ENCODE results near the gene NHERF2.

NHERF2 gene

DNA sequence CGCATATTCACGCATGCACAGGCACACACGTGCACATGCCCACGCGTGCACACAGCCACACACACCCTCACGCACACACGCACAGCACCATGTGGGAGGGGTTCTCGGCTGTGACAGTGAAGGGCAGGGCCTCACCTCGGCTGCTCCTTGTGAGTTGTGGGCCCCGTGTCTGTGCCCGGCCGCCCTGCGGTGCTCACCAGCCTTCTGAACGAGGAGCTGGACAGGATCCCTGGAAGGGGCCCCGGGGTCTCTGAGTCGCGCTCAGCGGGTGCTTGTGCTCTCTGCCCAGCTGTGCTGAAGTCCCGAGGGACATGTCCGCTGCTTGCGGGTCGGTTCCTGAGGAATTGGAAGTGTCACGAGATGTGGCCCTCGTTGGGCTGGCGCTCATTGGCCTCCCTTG lies 37.2 kb downstream of the NHERF2 start:
- DNase-seq, result no peak

DNA sequence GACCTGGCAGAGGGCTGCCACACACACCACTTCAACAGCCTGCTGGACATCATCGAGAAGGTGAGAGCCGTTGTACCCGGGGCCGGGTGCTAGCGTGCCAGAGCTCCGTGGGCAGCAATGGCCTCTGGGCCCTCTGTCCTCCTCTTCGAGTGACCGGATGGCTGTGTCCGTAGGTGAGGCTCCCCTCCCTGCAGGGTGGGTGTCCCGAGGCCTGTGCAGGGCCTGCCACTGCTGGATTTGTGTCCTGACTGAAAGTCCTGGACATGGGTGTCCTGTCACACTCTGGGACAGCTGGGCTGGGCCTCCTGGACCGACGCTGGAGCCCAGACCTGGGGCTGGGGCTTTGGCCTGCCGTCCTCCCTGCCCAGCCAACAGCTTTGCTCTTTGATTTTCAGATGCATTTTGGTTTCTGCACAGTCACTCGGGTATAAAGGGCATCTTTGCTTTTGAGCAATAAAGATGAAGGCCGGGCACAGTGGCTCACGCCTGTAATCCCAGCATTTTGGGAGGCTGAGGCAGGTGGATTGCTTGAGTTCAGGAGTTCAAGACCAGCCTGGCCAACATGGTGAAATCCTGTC lies 37.8 kb downstream of the NHERF2 start:
- no peak for DNase-seq

DNA sequence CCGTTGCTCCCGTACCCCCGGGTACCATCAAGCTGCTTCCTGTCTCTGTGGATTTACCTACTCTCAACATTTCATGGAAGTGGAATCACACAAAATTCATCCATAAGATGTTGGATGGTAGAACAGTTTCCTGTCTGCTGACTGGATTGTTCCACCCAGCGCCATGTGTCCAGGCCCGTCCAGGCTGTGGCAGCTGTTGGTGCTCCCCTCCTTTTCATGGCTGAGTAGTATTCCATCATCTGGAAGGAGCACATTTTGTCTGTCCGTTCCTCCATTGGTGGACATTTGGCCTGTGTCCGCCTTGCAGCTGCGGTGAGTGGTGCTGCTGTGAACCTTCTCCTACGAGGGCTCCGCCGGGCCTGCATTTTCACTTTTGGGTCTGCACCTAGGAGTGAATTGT lies 39.4 kb downstream of the NHERF2 start:
- no peak for DNase-seq

DNA sequence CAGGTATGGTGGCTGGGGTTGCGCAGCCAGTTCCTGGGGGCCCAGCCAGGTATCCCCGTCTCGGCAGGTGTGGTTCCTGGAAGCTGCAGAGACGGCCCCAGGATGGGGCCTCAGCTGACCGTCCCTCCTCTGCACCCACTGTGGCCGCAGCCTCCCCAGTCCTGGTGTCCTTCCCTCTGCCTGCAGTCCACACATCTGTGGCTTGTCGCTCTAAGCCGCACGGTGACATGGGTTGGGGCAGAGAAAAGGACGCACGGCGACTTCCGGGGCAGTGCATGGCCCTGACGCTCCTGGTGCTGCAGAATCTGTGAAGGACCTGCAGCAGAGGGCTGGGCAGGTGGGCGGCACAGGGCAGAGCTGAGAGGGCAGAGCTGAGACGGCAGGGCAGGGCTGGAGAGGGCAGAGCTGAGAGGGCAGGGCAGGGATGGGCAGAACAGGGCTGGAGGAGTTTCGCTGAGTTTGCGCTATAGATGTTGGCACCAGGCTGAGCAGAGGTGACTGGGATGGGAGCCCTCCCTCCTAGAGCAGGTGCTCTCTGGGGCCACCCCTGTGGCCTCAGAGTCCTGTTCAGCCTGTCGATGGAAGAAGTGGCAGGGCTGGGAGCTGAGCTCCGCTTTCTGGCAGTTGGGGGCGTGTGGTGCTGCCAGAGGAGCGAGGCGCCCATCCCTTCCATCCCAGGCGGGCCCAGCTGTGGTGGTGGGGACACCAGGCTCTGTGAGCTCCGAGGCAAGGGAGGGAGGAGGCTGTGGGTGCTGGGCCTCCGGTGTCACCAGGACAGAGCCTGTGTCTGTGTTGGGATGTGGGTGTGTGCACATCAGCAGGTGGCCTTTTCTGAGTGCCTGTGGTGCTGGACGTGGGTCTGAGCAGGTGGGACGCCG lies 44.1 kb downstream of the NHERF2 start:
- no peak for DNase-seq

DNA sequence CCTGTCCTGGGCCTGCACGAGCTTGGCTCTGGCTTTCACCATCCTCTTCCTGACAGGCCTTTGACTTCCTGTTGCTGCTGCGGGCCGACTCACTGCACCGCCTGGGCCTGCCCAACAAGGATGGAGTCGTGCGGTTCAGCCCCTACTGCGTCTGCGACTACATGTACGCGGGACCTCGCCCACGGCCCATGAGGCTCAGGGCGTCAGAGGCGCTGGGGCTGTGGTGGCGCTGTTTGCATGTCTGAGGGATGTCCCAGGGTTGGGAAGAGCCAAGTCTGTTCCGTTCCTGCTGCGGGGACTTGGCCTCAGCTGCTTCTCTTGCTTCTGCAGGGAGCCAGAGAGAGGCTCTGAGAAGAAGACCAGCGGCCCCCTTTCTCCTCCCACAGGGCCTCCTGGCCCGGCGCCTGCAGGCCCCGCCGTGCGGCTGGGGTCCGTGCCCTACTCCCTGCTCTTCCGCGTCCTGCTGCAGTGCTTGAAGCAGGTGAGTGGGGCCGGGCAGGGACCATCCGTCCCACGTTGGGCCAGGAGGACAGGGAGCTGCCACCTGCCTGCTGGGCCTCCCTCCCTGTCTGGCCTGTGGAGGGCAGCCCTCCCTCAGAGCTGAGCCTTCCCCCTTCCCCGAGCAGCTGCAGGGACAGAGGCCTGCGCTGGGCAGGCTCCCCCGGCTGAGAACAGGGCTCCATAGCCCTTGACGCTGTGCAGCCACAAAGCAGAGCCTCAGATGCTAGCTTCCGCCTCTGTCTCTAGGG lies 44.9 kb downstream of the NHERF2 start:
- no peak for DNase-seq

DNA sequence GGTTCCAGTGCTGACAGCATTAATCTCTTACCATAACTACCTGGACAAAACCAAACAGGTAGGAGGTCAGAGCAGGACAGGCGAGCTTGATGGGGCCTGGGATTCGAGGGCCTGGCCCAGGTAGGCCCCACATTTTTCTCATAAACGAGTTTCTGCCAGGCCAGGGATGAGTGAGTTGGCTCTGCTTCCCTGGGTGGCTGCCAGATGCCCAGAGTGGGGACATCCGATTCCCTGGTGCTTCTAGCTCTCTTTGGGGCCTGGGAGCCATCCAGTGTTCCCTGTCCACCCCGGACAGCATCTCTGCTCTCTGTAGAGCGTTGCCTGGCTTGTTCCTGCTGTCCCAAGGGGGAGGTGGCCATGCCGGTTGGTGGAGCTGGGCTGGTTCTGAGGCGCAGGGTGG lies 46.2 kb downstream of the NHERF2 start:
- DNase-seq, result no peak

DNA sequence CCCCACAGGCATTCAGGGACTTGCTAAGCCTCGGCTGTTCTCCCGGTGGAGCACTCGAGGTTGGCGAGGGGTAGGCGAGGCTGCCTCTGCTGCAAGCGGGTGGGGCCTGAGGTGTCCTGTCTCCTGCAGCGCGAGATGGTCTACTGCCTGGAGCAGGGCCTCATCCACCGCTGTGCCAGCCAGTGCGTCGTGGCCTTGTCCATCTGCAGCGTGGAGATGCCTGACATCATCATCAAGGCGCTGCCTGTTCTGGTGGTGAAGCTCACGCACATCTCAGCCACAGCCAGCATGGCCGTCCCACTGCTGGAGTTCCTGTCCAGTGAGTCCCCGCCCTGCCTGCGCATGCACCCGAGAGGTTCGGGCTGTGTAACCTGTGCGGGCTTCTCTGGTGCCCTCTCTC lies 47.4 kb downstream of the NHERF2 start:
- DNase-seq, result no peak

DNA sequence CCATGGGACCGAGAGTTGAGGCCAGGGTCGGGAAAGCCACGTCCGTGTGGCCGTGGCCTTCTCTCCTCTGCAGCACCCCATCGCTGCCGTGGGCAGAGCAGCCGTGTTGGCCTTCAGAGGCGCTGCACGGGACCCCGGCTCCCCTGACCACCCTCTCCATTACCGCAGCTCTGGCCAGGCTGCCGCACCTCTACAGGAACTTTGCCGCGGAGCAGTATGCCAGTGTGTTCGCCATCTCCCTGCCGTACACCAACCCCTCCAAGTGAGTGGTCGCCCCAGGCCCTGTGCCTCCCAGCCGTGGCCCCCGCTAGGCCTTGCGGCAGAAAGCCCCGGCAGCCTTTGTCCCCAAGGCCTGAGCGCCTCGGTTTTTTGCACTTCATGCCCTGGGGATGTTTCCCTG lies 48.9 kb downstream of the NHERF2 start:
- no peak for DNase-seq

DNA sequence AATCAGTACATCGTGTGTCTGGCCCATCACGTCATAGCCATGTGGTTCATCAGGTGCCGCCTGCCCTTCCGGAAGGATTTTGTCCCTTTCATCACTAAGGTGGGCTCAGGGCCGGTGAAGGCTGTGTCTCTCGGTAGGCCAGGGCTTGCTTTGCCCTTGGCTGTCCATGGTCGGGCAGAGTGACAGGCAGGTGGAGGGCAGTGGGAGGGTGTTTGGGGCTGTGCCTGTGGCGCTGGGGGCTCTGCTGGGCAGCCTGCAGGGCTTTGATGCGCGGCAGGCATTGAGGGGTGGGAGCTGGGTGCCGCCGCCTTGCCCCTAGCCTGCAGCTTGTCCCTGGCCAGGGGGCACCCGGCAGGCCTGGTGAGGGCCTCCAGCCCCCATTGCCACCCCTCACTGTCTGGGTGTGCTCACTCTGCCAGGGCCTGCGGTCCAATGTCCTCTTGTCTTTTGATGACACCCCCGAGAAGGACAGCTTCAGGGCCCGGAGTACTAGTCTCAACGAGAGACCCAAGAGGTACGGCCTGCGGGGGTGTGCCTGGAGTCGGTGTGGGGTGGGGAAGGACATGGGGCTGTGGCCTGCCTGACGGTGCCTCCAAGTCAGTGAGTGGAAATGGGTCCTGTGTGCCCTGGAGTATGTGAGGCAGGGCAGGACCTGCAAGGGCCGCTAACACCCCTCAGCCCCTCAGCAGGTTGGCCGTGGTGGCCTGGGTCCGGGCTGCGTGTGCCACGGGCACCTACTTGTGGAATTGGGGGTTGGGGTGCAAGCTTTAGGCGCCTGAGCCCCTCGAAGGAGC lies 49.6 kb downstream of the NHERF2 start:
- no peak for DNase-seq

DNA sequence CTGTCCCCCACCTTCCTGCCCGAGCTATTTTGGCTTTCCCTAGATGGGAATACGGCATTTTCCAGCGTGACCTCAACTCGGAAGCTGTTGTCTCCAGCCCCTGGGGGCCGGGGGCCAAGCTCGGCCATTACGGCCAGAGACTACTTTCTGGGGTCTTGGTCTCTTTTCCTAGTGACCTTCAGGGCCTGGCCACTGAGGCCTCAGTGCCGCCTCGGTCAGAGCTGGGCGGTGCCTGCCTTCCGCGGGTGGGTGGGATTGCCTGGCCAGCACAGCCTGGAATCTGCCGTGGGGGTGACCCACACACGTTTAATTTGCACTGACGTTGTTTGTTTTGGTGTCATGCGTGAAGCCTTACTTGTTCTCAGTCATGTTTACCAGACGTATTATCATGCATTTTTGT lies 50.3 kb downstream of the NHERF2 start:
- no peak for DNase-seq

DNA sequence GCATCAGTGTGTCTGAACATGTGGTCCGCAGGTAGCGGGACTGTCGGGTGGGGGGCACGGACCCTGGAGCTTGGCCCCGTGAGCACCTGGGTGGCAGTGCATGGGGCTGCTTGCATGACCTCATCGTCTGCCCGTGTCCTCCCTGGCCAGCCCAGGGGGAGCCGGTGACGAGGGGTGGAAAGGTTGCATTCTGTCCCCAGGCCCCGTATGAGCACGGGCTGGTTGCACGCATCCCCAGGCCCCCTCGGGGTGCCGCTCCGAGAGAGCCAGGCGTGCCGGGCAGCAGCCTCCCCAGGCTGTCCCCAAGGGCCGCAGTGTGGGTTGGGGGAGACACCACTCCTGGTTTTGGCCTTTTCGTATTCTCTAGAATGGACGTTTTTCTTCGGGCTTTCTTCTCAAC lies 51.0 kb downstream of the NHERF2 start:
- DNase-seq, result no peak

DNA sequence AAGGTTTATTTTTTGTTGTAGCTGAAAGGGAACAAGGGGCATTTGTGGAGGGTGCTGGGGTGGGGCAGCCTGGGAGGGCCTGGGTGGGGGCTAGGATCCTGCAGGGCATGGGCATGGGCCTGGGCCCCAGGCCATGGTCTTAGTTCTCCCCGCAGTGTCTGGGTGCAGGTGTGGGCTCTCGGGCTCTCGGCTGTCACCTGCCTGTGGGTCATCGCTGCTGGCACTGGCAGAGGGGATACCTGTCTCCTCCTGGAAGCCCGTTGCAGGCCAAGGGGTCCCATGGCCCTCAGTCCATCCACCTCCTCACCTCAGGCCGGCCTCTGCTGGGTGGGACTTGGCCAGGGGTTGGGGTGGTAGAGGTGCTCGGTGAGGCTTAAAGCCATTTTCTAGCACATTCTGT lies 51.4 kb downstream of the NHERF2 start:
- no peak for DNase-seq

DNA sequence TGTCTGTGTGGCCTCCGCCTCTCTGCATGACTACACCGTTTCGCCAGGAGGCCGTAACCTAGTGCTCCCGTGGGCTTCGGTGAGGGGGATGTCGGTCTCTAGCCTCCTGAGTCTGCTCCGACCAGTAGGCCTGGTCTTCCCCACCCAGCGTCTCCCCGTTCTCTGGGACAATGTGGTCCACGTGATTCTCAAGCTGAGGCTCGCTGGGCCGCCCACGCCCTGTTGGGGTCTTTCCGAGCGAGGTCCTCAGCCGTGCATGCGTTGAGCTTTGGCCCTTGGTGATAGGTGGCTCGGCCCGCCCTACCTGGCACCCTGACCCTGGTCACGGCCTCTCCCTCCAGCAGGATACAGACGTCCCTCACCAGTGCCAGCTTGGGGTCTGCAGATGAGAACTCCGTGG lies 52.0 kb downstream of the NHERF2 start:
- DNase-seq, result no peak

DNA sequence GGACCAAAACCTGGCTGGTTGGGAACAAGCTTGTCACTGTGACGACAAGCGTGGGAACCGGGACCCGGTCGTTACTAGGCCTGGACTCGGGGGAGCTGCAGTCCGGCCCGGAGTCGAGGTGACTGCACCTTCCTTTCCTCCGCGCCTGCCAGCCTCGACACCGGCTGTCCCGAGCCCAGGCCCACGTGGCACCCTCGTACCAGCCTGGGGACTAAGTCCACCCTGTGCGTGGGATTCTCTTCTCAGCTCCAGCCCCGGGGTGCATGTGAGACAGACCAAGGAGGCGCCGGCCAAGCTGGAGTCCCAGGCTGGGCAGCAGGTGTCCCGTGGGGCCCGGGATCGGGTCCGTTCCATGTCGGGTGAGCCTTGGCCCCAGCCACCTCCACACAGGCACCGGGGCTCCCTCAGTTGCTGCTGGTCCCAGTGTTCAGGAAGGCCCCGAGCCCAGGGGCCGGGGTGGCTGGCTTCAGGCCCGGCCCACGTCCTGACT lies 52.7 kb downstream of the NHERF2 start:
- no peak for DNase-seq

DNA sequence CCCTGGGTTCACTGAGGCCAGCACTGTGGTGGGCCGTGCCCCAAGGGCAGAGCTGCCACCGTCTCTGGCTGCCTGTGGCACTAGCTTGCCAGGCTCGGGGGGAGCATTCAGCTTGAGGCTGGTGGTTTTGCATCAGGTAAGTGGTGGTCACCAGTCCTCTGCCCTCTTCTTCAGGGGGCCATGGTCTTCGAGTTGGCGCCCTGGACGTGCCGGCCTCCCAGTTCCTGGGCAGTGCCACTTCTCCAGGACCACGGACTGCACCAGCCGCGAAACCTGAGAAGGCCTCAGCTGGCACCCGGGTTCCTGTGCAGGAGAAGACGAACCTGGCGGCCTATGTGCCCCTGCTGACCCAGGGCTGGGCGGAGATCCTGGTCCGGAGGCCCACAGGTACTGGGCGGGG lies 53.3 kb downstream of the NHERF2 start:
- no peak for DNase-seq

DNA sequence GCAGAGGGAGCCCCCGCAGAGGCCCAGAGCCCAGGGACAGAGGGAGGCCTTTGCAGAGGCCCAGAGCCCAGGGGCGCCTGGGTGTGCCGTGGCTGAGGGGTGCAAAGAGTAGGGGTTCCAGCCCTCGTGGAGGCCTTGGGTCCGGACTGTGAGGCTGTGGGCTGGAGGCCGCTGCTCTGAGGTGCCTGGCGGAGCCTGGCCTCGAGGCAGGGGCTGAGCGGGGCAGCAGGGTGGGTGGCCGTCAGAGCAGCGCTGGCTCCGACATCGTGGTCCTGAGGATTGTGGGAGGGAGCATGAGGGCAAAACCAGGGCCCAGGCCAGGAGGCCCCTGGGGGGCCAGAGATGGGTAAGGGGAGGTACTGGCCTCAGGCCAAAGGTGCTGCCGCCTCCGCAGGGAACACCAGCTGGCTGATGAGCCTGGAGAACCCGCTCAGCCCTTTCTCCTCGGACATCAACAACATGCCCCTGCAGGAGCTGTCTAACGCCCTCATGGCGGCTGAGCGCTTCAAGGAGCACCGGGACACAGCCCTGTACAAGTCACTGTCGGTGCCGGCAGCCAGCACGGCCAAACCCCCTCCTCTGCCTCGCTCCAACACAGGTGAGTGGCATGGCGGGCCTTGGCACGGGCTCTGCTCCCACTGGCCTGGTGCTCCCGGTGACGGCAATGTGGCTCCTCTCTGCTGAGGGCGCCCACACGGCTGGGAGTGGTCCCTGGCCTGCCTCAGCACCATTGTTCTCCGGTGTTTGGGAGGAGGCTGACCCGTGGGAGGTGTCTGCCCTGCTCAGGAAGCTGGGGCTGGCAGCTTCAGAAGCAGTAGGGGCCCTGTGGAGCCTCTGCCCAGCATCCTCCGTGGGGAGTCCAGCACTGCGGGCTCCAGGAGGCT lies 54.7 kb downstream of the NHERF2 start:
- no peak for DNase-seq

DNA sequence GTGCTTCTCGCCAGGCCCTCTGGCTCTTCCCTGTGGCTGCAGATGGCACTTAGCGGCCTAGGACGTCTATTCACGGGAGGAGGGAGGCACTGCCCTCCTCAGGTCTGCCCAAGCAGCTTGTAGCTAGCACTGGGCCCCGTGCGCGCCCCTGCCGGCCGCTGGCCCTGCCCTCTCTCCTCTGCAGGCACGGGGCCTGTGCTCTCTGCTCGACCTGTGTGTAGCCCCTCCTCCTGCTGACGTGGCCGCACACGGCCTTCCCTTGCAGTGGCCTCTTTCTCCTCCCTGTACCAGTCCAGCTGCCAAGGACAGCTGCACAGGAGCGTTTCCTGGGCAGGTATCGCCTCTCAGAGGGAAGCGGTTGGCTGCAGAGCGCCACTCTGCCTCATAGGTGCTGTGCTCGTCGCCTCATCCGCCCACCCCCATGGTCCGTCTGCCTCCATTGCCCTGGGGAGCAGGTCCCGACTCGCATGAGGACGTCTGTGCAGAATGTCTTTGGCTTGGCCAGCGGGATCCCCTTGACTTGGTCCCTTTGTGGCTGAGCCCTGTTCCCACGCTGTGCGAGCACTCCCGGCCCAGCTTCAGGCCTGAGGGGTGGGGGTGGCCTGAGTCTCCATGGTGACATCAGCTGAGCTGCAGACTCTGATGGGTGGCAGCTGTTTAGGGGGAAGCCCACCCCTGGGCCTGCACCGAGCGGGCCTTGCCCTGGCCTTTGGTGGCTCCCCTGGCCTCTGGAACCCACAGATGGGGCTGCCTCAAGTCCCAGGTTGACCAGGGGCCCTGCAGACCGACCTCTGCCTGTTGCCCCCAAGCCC lies 55.7 kb downstream of the NHERF2 start:
- no peak for DNase-seq

DNA sequence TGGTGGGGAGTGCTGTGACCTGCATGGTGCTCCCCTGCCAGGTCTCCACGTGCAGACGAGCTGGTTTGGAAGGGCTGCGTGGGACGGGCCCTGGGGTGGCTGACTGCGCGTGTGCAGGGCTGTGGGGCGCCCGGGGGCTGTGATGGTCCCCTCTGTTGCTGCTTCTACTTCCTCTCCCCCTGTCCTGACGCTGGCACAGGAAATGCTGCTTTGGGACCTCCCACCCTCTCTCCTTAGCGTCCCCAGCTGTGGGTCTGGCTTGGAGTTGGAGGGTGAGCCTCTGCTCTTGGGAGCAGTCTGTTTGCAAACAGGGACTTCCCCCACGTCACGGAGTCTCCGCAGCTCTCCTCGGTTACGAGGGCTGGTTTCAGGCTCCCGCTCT lies 56.3 kb downstream of the NHERF2 start:
- DNase-seq, result no peak

DNA sequence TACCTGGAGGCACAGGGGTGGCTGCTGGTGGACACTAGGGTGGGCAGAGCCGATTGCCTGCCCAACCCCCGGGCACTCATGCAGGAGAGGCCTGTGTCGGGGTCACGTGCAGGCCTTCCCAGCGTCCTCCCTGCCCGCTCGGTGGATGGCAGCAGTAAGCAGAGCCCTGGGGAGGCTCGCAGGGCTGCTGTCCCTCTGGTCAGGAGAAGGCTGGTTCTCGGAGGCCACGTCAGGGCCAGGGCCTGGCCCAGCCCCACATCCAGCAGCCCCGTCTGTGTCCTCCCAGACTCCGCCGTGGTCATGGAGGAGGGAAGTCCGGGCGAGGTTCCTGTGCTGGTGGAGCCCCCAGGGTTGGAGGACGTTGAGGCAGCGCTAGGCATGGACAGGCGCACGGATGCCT lies 56.7 kb downstream of the NHERF2 start:
- no peak for DNase-seq

DNA sequence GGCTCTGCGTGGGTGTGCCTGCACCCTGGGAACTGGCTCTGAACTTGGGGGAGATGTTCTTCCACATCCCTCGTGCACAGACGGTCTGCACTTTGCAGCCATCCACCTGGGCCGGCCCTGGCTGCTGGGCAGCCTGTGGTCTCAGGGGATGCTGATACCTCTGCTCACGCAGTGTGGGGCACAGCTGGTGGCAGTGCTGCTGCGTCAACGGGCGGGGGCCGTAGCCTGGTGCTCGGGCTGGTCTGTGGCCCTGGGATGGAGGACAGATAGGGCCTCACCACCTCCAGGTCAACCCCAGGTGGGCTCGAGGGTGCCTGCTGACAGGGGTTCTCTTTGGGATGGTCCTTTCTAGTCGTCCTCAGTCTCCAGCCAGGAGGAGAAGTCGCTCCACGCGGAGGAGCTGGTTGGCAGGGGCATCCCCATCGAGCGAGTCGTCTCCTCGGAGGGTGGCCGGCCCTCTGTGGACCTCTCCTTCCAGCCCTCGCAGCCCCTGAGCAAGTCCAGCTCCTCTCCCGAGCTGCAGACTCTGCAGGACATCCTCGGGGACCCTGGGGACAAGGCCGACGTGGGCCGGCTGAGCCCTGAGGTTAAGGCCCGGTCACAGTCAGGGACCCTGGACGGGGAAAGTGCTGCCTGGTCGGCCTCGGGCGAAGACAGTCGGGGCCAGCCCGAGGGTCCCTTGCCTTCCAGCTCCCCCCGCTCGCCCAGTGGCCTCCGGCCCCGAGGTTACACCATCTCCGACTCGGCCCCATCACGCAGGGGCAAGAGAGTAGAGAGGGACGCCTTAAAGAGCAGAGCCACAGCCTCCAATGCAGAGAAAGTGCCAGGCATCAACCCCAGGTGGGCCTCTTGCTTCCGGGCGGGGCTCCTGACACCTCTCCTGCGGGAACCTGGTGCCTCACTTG lies 57.4 kb downstream of the NHERF2 start:
- DNase-seq, result no peak
